NK-92 treated with Interleukin-12 subunit alpha and Interleukin-12 subunit beta, amount 100 ng/mL, for 24 hours (cell line): Measurements from ENCODE around the gene GGA2.

Source experiments
- DNase-seq: peaks from one replicate; lab custom pipeline; 2025; lab: John Stamatoyannopoulos, UW

The GGA2 gene

GRCh38 chr16:23416816-23417215, 93.5 kb downstream of the GGA2 start:
- no peak for DNase-seq

GRCh38 chr16:23414731-23415130, 95.6 kb downstream of the GGA2 start:
- DNase-seq, result no peak
